COLO668 (cell line): ENCODE results near the gene RNF17.

Source experiments
- DNase-seq: peaks from one replicate; lab custom pipeline; 2025; ENCODE audit not compliant: unreplicated experiment; lab: John Stamatoyannopoulos, UW

RNF17 gene

GRCh38 chr13:24894277-24894971 lies 130.5 kb downstream of the RNF17 start:
- DNase-seq: no peak

- no peak for DNase-seq
Measured at GRCh38 chr13:24894972-24895300, 131.0 kb downstream of the RNF17 start.

DNA sequence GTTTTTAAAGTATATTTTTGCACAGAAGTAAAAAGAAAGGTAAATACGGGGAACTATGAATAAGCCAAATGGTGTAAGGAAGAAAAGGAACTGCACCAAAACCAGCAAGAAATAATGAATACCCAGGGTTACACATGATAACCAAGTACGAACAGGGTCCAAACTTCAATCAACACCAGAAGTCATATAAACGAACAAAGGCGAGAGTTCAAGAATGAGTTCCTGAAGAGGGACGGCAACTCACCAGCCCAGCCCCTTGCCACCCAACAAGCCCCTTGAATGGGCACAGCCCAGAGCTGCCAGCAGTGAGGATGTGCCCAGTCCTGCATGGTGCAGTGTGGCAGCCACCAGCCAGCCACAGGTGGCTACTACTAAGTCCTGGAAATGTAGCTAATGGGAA lies 132.1 kb downstream of the RNF17 start:
- DNase-seq: no peak

DNA sequence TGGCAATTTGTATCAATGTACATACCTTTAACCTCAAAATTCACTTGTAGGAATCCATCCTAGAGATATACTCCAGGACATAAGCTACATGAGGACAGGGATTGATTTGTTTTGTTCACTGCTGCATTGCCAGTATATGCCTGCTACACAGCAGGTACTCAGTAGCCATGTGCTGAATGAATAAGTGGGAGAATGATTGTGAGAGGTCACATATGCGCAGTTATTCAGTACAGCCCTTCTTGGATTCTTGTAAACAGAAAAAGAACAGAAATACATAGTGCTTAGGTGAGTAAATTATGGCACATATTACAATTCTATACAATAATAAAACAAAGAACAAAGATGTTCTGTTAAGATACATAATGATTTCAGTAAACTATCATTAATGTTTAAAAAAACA lies 133.3 kb downstream of the RNF17 start:
- DNase-seq: no peak

DNA sequence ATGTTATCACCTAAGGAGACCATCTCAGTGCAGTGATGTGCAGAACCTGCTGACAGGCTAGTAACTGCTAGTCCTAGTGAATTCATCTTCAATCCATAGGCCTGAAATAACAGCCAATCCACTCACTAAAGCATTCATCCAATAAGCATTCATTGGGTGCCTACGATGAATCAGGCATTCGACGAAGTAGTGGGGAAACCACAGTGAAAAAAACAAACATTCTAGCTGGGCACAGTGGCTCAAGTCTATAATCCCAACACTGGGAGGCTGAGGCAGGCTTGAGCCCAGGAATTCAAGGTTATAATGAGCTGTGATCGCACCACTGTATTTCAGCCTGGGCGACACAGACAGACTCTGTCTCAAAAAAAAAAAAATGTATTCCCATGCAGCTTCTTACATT lies 135.6 kb downstream of the RNF17 start:
- DNase-seq: no peak

GRCh38 chr13:24900507-24900906 lies 136.5 kb downstream of the RNF17 start:
- DNase-seq: no peak

- no peak for DNase-seq
Measured at GRCh38 chr13:24905242-24905641, 141.3 kb downstream of the RNF17 start.

DNA sequence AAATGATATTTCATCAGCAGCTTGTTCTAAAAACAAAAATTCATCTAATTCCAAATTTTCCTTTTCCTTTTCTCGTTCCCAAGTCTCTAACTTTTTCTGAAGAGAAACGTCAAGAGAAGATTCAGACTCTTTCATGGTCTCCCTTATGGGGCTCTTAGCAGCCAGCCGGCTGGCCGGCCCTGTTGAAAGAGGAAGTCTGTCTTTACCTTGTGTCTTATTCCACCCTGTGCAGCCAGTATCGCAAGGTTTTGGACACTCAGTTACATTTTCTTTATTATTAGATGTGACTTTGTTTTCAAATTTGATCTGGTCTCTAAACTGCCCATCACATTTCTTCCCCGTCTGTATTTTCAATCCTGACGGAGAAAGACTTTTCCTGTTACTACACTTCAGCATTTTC lies 142.3 kb downstream of the RNF17 start:
- DNase-seq: no peak

DNA sequence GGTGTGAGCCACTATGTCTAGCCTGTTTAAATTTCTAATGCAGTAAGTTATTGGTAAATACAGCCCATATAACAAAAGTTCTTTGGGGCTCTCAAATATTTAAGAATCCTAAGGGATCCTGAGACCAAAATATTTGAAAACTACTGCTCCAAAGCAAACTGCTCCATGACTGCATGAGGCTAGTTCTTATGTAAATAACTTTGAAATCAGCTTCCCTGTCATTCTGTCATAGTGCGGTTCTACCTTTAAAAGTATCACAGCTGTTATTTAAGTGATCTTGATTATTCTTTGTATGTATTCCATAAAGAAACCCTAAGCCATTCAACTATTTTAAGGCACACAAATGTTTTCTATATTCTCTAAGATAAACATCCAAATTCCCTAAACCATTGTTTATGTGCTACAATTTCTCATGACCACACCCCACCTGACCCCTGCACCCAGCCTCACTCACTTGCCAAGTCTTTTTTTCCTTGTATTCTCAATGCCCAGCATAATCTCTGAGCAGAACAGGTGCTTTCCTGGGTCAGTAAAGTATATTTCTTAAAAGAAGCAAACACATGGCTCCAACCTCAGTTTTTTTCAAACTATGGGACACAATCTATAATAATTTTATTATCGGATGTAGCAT lies 146.6 kb downstream of the RNF17 start:
- DNase-seq: no peak

DNA sequence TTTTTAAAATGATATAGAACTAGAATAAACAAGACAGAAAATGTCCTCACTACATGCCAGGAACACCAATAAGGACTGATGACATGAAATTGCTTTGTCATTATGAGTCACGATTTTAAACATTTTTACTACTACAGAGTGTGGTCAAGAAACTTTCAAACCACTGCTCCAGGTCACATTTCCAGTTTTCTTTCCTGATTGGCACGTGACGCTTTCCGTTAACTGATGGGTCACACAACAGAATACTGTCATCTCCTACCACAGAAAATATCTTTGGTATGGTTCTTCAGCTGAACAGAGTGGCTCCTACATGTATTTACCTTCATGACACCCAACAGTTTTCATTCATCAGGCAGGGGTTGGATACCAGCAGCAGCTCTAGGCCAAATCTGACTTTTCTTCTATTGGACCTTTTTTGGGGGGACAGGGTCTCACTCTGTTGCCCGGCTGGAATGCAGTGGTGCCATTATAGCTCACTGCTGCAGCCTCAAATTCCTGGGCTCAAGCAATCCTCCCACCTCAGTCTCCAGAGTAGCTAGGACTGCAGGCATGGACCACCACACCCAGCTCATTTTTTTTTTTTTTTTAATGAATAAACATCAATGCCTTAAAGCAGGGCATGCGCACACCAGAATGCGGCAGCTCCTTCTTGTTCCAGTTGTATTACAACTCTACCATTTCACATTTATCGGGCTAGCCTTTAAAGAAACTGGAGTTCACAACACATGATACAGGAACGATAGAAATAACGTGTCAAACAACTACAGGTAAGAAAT lies 147.4 kb downstream of the RNF17 start:
- no peak for DNase-seq

DNA sequence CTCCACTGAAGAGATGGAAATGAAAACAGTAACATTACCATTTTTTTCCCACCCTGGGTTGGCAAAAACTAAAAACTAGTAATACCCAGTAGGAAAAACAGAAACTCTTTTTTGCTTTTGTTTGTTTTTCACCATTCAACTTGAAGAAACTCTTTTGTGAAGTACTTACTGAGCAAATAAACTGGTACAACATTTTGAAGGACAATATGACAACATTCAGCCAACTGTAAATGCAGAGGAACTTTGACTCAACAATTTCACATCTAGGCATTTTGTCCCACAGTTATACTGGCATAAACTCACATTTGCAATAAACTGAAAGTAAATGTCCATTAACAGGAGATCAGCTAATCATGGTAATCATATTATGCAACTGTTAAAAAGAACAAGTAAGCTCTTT lies 152.5 kb downstream of the RNF17 start:
- DNase-seq: no peak

GRCh38 chr13:24921003-24921402 lies 157.0 kb downstream of the RNF17 start:
- no peak for DNase-seq

DNA sequence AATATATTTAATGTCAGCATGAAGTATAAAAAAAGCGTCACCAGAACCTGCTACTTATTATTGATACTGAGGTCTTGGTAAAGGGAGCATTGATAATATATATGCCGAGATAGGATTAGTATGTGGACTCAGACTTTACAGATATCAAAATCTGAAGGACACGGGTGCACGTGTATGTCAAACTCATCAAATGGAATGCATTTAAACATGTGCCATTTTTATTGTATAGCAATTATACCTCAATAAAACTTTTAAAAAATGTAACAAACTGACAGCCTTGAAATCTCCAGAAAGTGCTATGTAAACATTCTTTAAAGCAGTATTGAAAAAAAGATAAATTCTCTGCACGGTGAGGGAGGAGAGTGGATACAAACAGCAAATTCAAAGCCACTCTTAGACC lies 157.9 kb downstream of the RNF17 start:
- DNase-seq: no peak

DNA sequence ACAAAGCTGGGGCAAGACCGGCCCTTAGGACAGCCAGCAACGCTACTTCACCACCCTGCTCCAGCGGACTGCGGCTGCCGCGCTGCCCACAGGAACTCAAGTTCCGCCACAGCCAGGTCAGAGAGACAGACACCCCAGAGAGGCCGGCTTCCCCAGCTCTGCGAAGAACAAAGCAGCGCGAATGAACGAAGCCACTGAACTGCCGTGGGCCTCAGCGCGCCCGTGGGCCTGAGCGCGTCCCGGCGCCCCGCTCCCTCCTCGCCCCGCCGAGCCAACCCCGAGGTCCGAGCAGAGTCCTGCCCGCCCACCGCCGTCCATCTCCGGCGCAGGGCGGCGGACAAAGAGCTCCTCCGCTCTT lies 158.4 kb downstream of the RNF17 start:
- no peak for DNase-seq

GRCh38 chr13:24922745-24923591 lies 159.0 kb downstream of the RNF17 start:
- peak; percentile 100 for DNase-seq

DNA sequence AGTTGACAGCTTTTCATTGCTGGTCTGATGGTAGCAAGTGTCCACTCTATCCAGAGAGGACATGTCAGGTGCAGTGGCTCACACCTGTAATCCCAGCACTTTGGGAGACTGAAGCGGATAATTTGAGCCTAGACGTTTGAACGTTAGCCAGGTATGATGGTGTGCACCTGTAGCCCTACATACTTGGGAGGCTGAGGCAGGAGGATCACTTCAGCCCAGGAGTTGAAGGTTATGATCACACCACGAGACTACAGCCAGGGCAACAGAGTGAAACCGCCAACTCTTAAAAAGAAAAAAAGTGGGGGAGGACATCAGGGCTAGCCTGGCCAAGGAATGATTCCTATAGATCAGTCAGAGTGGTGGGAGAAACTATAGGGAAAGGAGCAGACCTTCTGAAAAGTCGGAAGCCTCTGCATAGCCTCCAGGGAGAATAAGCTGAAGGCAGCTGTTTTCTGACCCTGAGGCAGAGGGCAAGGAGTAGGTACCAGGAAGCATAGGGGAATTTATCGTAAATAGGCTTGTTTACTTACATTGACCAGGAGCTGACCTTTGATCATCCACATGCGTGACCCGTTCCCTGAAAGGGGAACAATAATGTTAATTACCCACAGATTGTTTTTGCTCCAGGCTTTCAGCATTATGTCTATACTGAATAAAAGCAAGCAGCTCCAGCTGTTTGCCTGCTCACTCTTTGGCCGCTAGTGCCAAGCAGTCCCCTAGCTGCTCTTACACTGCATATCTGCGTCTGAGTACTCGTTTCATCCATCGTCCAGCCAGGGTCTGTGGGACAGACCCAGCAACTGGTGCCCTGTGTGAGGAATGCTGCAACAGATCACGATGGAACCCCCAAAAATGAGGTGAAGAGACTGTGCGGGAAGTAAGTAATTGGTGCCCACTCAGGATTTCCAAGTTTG lies 161.6 kb downstream of the RNF17 start:
- peak; percentile 62 for DNase-seq

DNA sequence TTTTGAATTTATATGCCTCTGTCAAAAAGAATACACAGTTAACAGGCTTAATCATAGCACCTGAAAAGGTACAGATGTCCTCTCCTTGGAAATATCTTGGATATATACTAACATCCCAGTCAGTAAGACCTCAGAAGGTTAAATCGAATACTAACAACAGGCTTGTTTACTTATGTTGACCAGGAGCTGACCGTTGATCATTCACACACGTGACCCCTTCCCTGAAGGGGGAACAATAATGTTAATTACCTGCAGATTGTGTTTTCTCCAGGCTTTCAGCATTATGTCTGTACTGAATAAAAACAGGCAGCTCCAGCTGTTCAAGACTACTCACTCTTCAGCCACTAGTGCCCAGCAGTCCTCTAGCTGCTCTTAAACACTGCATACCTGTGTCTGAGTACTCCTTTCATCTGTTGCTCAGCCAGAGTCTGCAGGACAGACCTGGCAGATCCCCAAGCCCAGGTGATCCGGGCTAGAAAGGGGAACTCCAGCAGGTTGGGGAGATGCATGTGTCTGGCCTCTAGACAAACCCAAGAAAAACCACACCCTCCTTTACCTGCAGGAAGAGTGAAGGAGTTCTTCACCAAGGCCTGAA lies 163.9 kb downstream of the RNF17 start:
- no peak for DNase-seq

DNA sequence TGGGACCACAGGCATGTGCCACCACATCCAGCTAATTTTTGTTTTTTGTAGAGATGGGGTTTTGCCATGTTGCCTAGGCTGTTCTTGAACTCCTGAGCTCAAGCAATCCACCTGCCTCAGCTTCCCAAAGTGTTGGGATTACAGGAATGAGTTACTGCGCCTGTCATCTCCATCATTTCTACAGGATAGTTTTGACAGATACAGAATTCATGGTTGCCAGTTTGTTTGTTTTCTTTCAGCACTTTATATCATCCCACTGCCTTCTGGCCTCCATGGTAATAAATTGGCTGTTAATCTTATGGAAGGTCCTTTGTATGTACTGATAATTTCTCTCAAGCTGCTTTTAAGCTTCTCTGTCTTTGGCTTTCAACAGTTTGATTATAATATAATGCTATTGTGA lies 165.2 kb downstream of the RNF17 start:
- no peak for DNase-seq
